HG02763 (cell line): ENCODE results near the gene MSANTD2.

Source experiments
- ATAC-seq: cut with Tn5 transposase; IDR thresholded peaks from one replicate; pipeline ENCODE4 v1.9.1; 2021; ENCODE audit warnings: mild to moderate bottlenecking, moderate library complexity; ENCODE audit not compliant: unreplicated experiment

Gene MSANTD2

GRCh38 chr11:124756033-124756752, 44.0 kb downstream of the MSANTD2 start:
- ATAC-seq, result no peak

- ATAC-seq, result no peak
These were observed 45.5 kb downstream of the MSANTD2 start for GRCh38 chr11:124754710-124755109.

- ATAC-seq, result no peak
These were observed 45.9 kb downstream of the MSANTD2 start for GRCh38 chr11:124754309-124754708.

DNA sequence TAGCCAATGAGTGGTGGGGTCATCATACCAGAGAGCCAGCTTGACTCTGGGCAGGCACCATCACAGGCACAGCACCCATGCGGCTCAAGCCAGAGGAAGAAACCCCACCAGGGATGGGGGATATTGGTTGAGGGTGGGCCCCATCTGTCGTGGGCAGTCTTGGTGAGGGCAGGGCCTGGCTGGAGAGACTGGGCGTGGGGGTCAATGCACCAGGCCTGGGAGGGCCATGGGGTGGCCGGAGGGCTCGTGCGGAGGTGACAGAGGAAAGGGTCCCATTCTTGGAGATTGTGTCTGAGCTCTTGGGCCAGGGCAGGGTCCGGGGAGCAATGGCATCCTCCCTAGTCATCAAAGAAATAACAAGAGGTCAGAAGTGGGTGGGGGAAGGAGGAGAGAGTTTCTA, 46.6 kb downstream of the MSANTD2 start:
- ATAC-seq, result no peak

GRCh38 chr11:124753205-124753604, 47.0 kb downstream of the MSANTD2 start:
- ATAC-seq, result no peak

GRCh38 chr11:124752471-124753102, 47.6 kb downstream of the MSANTD2 start:
- no peak for ATAC-seq

DNA sequence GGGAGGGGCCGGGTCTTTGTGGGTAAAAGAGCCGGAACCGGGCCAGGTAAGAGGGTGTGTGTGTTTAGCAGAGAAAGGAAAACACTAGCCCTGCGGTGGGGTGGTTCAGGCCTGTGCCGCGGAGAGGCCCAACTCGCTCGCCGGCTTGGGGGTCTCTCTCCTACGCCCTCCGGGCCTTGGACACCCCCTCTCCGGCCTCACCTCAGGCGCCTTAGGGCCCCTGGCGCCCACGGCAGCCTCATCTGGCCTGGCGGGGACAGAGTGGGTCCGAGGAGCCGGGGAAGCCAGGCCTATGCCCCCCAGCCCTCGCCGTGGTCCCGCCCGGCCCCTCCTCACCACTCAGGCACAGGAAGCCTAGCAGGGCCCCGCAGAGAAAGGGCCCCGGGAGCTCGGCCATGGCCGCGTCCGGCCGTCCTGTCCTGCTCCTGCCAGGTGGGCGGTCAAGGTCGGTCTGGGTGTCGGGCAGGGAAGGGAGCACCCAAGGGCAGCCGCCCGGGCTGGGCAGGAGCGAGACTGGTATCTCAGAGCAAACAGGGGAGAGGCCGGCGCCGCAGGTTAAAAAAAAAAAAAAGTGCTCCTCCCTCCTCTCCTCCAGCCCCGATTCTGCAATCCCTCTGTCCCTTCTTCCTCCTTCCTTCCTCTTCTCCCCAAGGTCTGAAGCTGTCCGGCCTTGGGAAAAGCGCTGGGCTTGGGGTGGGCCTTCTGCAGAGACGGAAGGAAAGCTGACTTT, 48.3 kb downstream of the MSANTD2 start, which contains the start of gene VSIG2:
VSIG2 (minus strand) TSS at position 515 of the 730 bp plus-strand sequence; CDS start at position 397, 118 bp downstream.
- no peak for ATAC-seq

GRCh38 chr11:124751391-124751740, 48.8 kb downstream of the MSANTD2 start:
- ATAC-seq, result no peak

- no peak for ATAC-seq
These were observed 50.3 kb downstream of the MSANTD2 start for GRCh38 chr11:124749912-124750311.

DNA sequence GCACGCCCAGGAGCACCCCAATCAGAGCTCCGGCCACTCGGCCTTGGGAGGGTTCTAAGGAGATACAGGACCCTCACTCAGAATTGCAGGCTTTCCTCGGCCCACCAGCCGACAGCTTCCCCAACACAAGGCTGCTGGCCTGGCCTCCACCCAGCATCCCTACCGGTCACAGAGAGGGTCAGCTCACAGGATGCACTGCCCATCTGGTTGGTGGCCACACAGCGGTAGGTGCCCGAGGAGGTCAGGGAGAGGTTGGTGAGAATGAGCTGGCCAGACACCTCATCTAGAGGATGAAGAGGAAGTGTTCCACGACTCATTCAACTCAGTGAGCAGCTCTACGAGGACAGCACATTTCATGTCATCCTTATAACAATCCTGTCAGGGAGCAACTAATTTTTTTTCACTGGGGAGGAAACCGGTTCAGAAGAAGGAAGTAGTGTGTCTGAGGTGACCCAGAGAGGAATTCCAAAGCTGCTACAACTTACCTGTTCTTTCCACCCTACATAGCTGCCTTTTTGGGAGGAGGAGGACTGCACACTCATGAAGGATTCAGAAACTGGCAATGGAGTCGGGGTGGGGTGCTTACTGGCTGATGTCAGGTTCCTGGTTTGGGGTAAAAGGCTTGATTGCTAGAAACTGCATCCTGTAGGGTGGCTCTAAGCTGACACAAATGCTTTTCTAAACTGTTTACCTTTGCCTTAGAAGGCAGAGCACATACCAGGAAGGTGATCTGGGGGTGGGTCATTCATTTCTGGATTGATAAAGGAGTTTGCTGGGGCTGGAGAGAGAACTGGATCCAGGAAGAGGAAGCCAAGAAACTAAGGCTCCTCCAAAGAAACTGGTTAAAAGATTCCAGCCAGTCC, 51.5 kb downstream of the MSANTD2 start:
- no peak for ATAC-seq

DNA sequence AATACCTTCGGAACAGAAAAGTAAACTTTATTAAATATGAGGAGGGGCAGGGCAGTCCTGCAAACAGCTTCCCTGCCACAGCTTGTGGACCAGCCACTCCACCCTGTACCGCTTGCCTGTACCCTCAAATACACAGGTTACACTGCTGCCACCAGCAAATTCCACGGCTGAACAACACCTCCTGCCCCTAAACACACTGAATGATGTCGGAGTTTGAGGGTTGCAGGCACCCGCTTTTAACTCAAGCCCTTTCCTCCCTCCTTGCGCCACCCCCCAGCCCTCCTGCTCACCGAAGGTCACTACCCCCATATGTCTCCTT, 52.1 kb downstream of the MSANTD2 start:
- no peak for ATAC-seq

GRCh38 chr11:124747406-124748099, 52.7 kb downstream of the MSANTD2 start:
- ATAC-seq, result no peak

GRCh38 chr11:124746621-124747243, 53.5 kb downstream of the MSANTD2 start:
- peak; percentile 94 for ATAC-seq

DNA sequence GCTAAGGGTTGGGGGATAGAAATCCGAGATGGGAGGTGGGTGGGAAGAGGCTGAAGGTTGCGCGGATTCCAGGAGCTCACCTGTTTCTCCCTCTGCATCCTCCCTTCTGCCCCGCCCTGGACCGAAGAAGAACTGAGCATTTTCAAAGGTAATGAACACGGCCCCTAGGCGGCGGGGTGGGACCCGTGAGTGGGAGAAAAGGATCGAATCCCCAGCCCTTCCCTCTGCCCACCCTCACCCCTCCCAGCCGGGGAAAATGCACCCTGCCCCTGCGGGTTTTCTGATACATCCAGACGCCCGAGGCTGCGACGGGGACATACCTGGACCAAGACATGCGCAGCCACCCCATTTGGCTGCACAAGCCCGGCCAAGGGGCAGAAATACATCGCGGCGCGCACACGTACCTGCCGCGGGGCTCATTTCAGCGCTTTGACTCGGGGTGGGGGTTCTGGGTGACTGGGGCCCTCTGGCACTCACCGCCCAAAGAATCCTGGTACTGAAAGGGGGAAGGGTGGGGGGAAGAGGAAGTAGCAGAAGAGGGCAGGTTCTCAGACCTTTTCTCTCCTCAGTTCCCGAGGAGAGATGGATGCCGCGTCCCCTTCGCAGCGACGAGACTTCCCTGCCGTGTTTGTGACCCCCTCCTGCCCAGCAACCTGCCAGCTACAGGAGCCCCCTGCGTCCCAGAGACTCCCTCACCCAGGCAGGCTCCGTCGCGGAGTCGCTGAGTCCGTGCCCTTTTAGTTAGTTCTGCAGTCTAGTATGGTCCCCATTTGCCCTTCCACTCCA, 54.2 kb downstream of the MSANTD2 start:
- peak; percentile 6 for ATAC-seq

DNA sequence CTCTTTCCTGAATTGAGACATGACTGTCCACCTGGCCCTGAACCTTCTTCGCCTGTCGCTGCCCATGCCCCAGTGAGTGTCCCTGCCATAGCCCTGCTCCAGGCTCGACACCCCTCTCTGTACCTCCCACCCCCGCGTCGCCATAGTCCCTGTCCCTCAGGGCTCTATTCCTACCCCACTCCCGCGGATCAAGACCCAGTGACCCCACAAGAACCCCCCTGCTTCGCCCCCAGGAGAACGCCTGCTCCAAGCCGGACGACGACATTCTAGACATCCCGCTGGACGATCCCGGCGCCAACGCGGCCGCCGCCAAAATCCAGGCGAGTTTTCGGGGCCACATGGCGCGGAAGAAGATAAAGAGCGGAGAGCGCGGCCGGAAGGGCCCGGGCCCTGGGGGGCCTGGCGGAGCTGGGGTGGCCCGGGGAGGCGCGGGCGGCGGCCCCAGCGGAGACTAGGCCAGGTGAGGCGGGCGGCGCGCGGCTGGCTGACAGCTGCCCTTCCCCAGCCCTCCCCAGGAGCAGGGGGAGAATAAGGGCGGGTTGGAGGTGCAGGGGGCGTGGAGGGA, 54.9 kb downstream of the MSANTD2 start:
- no peak for ATAC-seq

DNA sequence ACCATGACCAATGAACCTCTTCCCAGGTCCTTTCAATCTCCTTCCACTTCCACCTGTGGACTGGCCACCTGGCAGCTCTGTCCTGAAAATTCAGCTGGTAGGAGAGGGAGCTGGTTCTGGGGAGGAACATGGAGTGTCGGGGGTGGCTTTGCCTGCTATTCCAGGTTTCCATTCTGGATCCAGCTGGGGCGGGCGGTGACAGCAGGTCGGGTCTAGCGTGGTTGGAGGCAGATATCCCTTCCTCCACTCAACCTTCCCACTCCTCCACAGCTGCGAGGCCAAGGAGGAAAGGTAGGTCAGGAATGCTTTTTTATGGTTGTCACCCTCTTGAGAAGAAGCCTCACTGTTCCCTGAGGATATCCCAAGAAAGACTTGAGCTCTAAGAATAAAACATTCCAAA, 57.2 kb downstream of the MSANTD2 start:
- no peak for ATAC-seq

DNA sequence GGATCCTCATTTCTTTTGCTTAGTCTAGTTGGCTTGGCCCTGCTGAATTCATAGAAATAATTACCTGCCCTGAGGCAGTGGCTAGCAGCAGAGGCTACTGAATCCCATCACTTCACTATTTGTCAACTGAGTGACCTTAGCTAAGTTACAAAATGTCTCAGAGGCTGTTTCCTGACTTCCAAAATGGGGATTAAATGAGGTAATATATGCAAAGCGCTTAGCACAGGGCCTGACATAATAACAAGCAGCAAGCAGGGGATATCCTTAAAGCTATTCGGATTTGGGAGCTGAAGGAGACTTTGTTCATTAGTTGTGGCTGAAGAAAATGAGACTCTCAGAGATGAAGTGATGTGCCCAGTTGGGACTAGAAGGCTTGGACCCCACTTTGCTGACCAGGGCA, 57.7 kb downstream of the MSANTD2 start:
- no peak for ATAC-seq

DNA sequence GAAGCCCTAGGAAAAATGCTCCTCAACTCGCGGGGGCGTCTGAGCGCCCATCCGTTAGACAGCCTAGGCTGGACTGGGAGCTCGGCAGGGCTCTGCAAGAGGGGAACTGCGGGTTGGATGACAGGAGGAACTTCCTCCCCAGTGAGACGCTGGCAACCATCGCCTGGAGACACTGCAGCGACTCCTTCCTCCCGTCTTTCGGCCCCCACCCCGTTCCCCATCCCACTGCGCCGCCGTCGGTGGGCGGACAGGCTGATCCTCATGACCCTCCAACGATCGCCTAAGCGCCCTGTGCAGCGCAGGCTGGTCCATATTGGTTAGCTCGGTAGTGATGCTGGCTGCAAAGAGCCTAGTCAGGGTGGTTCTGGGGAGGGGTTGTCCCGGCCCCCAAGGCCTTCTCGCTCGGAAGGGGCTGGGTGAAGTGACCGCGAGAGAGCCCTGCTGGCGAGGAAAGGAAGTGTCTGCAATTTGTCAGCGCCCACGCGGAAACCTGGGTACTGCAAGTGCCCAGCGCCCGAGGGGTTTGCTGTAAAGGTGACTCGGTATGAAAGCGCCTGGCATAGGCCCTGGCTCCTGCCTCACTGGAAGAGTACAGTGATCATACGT, 59.8 kb downstream of the MSANTD2 start:
- peak; percentile 36 for ATAC-seq
